H1 (cell line): ENCODE data around the gene HEPACAM. TPM values are rescaled to one million over a fixed set of nuclear protein-coding genes. Genes with fewer than 3 reads are reported as not detected.

Experiments
- CTCF ChIA-PET: fragments of 300-600 bp; sonication (Branson Sonifier 250); formaldehyde crosslinking; loops from one replicate; lab custom pipeline; 2021; ENCODE audit not compliant: partially characterized antibody; lab: Charles Lee
- POLR2A ChIA-PET: fragments of 300-600 bp; sonication (Branson Sonifier 250); formaldehyde crosslinking; loops from one replicate; lab custom pipeline; 2021; ENCODE audit warnings: inconsistent platforms; ENCODE audit not compliant: partially characterized antibody; lab: Charles Lee
- DNase-seq, 2 experiments: peaks; one replicate each; pipeline versions ENCODE4 v3.0.0 to v3.0.0-alpha.2; 2010 to 2022; ENCODE audit warnings: low spot score in 2 of 2, low read depth in 1 of 2, mixed read lengths in 1 of 2
- FAIRE-seq: peaks from 2 replicates; lab custom pipeline; 2011; peaks lifted over from hg19 to GRCh38; lab: Jason Lieb, UNC
- H2AFZ ChIP-seq: 2 replicates; pipeline ENCODE4 v1.8.1; 2012; ENCODE audit warnings: low read length, inconsistent platforms
- H2AK5ac ChIP-seq: 2 replicates; pipeline ENCODE4 v1.6.1; 2013; ENCODE audit warnings: low read depth, low read length
- H2BK120ac ChIP-seq: replicated peaks from 2 replicates; pipeline ENCODE3; 2013; ENCODE audit warnings: low read depth, low read length, inconsistent platforms
- H2BK12ac ChIP-seq: 2 replicates; pipeline ENCODE4 v1.6.1; 2013; ENCODE audit warnings: low read depth, low read length
- H2BK15ac ChIP-seq: 2 replicates; pipeline ENCODE4 v1.6.1; 2013; ENCODE audit warnings: low read length
- H2BK20ac ChIP-seq: 2 replicates; pipeline ENCODE4 v1.6.1; 2013; ENCODE audit warnings: low read length
- H2BK5ac ChIP-seq: 2 replicates; pipeline ENCODE4 v1.6.1; 2013; ENCODE audit warnings: low read depth, low read length
- H3K14ac ChIP-seq: 2 replicates; pipeline ENCODE4 v1.6.1; 2013; ENCODE audit warnings: inconsistent platforms; ENCODE audit not compliant: insufficient read length
- H3K18ac ChIP-seq: 2 replicates; pipeline ENCODE4 v1.6.1; 2013; ENCODE audit warnings: low read length; ENCODE audit errors: extremely low read depth
- H3K23ac ChIP-seq: 2 replicates; pipeline ENCODE4 v1.6.1; 2013; ENCODE audit warnings: inconsistent platforms; ENCODE audit not compliant: insufficient read length
- H3K23me2 ChIP-seq: 2 replicates; pipeline ENCODE4 v1.6.1; 2013; ENCODE audit warnings: low read depth, low read length
- H3K27ac ChIP-seq: 2 replicates; pipeline ENCODE4 v1.6.1; 2011; ENCODE audit warnings: low read depth, low read length, inconsistent platforms
- H3K27me3 ChIP-seq, 4 experiments: replicated peaks in 1 of 4; 1 replicate in 1 of 4; 2 replicates in 3 of 4; pipeline versions ENCODE4 v1.6.1 to v1.8.1; 2011 to 2013; ENCODE audit warnings: low read length in 3 of 4, mild to moderate bottlenecking in 3 of 4, inconsistent platforms in 2 of 4, mixed read lengths in 2 of 4, moderate library complexity in 1 of 4; ENCODE audit not compliant: control insufficient read depth in 3 of 4, insufficient read depth in 3 of 4; ENCODE audit errors: extremely low read depth in 1 of 4
- H3K36me3 ChIP-seq, 4 experiments: 2 replicates each; pipeline versions ENCODE4 v1.6.1 to v1.8.1; 2011 to 2013; ENCODE audit warnings: mild to moderate bottlenecking in 4 of 4, low read length in 3 of 4, moderate library complexity in 2 of 4, control low read depth in 1 of 4, inconsistent platforms in 1 of 4; ENCODE audit not compliant: insufficient read depth in 4 of 4, control insufficient read depth in 2 of 4
- H3K4ac ChIP-seq: replicated peaks from 2 replicates; pipeline ENCODE3; 2013; ENCODE audit warnings: low read length, low read depth, mixed read lengths, inconsistent platforms; ENCODE audit not compliant: insufficient read length
- H3K4me1 ChIP-seq, 4 experiments: replicated peaks in 1 of 4; 1 replicate in 1 of 4; 2 replicates in 3 of 4; pipeline versions ENCODE4 v1.6.1 to v1.8.1; 2011 to 2013; ENCODE audit warnings: low read length in 3 of 4, inconsistent platforms in 2 of 4, mixed read lengths in 1 of 4; ENCODE audit not compliant: insufficient read depth in 4 of 4, control insufficient read depth in 3 of 4
- H3K4me2 ChIP-seq, 2 experiments: 2 replicates each; pipeline versions ENCODE4 v1.6.1 to v1.8.1; 2011 to 2013; ENCODE audit warnings: low read depth in 2 of 2, low read length in 2 of 2, control low read depth in 1 of 2, inconsistent platforms in 1 of 2, mild to moderate bottlenecking in 1 of 2; ENCODE audit not compliant: insufficient read depth in 1 of 2
- H3K4me3 ChIP-seq, 4 experiments: fragments of 200-600, 300-600 bp in 1 of 4; sonication (generic), shearing (Covaris generic), sonication (Bioruptor Twin) in 1 of 4; 2 replicates each; pipeline versions ENCODE4 v1.5.1 to v1.8.1; 2011 to 2016; ENCODE audit warnings: low read length in 4 of 4, low read depth in 3 of 4, control low read depth in 2 of 4, inconsistent platforms in 2 of 4, mild to moderate bottlenecking in 2 of 4, mixed read lengths in 1 of 4, moderate library complexity in 1 of 4; ENCODE audit not compliant: insufficient read depth in 2 of 4; ENCODE audit errors: extremely low read depth in 1 of 4
- H3K56ac ChIP-seq: replicated peaks from 2 replicates; pipeline ENCODE3; 2013; ENCODE audit warnings: low read depth, mild to moderate bottlenecking, mixed read lengths, low read length, inconsistent platforms; ENCODE audit not compliant: insufficient read length
- H3K79me1 ChIP-seq: 2 replicates; pipeline ENCODE4 v1.6.1; 2013; ENCODE audit warnings: low read depth, low read length, control low read depth
- H3K79me2 ChIP-seq, 2 experiments: 2 replicates each; pipeline versions ENCODE4 v1.6.1 to v1.8.1; 2012 to 2013; ENCODE audit warnings: low read length in 2 of 2, mild to moderate bottlenecking in 2 of 2, inconsistent platforms in 1 of 2; ENCODE audit not compliant: insufficient read depth in 2 of 2, control insufficient read depth in 1 of 2
- H3K9ac ChIP-seq, 4 experiments: replicated peaks in 1 of 4; 1 replicate in 1 of 4; 2 replicates in 3 of 4; pipeline versions ENCODE4 v1.6.1 to v1.8.1; 2011 to 2013; ENCODE audit warnings: low read depth in 3 of 4, low read length in 3 of 4, control low read depth in 2 of 4, mild to moderate bottlenecking in 2 of 4, moderate library complexity in 2 of 4, inconsistent platforms in 1 of 4; ENCODE audit errors: extremely low read depth in 1 of 4
- H3K9me3 ChIP-seq, 2 experiments: 2 replicates each; pipeline versions ENCODE4 v1.6.1 to v1.8.1; 2012 to 2013; ENCODE audit warnings: mild to moderate bottlenecking in 2 of 2, moderate library complexity in 2 of 2, control low read depth in 1 of 2, inconsistent platforms in 1 of 2, low read depth in 1 of 2, low read length in 1 of 2, mixed read lengths in 1 of 2; ENCODE audit not compliant: insufficient read depth in 2 of 2
- H4K20me1 ChIP-seq, 2 experiments: replicated peaks in 1 of 2; 2 replicates each; pipeline versions ENCODE3 to v1.8.1; 2011 to 2013; ENCODE audit warnings: inconsistent platforms in 2 of 2, low read length in 2 of 2, mild to moderate bottlenecking in 1 of 2; ENCODE audit not compliant: insufficient read depth in 2 of 2, control insufficient read depth in 1 of 2
- H4K5ac ChIP-seq: 2 replicates; pipeline ENCODE4 v1.6.1; 2013; ENCODE audit warnings: low read length, low read depth, mixed read lengths, inconsistent platforms; ENCODE audit not compliant: insufficient read length
- H4K8ac ChIP-seq: 2 replicates; pipeline ENCODE4 v1.8.0; 2013; ENCODE audit warnings: mild to moderate bottlenecking, moderate library complexity, low read length, inconsistent platforms; ENCODE audit not compliant: insufficient read depth; ENCODE audit errors: extremely low read depth
- H4K91ac ChIP-seq: replicated peaks from 2 replicates; pipeline ENCODE3; 2013; ENCODE audit warnings: low read length, mixed read lengths, inconsistent platforms; ENCODE audit not compliant: insufficient read length
- BCL11A ChIP-seq, 2 experiments: IDR thresholded peaks; one replicate each; pipeline ENCODE4 v1.6.1; 2011; ENCODE audit warnings: low read depth in 2 of 2, low read length in 2 of 2, mild to moderate bottlenecking in 2 of 2
- RAD21 ChIP-seq, 2 experiments: IDR thresholded peaks in 1 of 2; conservative IDR thresholded peaks in 1 of 2; 2 replicates each; pipeline ENCODE4 v1.6.1; 2011; ENCODE audit warnings: low read depth in 2 of 2, low read length in 2 of 2, improper control_type of control experiment in 1 of 2, inconsistent platforms in 1 of 2, mild to moderate bottlenecking in 1 of 2, moderate library complexity in 1 of 2
- WGBS, 2 experiments: shearing (Covaris generic) in 1 of 2; methylation state at CpG; one replicate each; pipeline versions ENCODE4 v1.1.6 to v1.1.7; 2013 to 2015; ENCODE audit warnings: low lambda C conversion rate in 2 of 2, mixed read lengths in 2 of 2, inconsistent platforms in 1 of 2, low coverage in 1 of 2, missing lambda C conversion rate in 1 of 2; ENCODE audit not compliant: insufficient replicate concordance in 2 of 2, insufficient coverage in 1 of 2, insufficient read length in 1 of 2; ENCODE audit errors: extremely low coverage in 1 of 2, missing lambda C conversion rate in 1 of 2; 5-methylcytosine and 5-hydroxymethylcytosine counted together
- polyA plus RNA-seq, 7 experiments: library from polyadenylated mRNA; depleted of rRNA in 3 of 7; stranded (reverse) in 5 of 7; unstranded in 2 of 7; fragments of >200 nt in 5 of 7; fragments of 200-250 nt in 2 of 7; gene quantifications; 1 replicate in 5 of 7; 2 replicates in 1 of 7; 4 replicates in 1 of 7; pipeline versions ENCODE4 v1.2.1 to v1.2.3, GENCODE V29; 2011 to 2013; ENCODE audit warnings: missing spikeins in 2 of 7, mixed read lengths in 2 of 7
- total RNA-seq: library from RNA; stranded (reverse); fragmentation: NEBNext Ultra II Directional; extraction: Animal tissue kit (Norgen Biotek cat#: 25700); gene quantifications from 2 replicates; pipeline ENCODE4 v1.2.1, GENCODE V29; 2021
- TF ChIP-seq, protein P1 (sequence below), 3 experiments: IDR thresholded peaks; 1 replicate in 2 of 3; 2 replicates in 1 of 3; pipeline versions ENCODE4 v1.5.1 to v1.6.1; 2011; ENCODE audit warnings: low read length in 3 of 3, mild to moderate bottlenecking in 3 of 3, inconsistent platforms in 2 of 3, low read depth in 1 of 3, moderate library complexity in 1 of 3; ENCODE audit not compliant: insufficient read depth in 1 of 3; ENCODE audit errors: control extremely low read depth in 1 of 3

The HEPACAM gene
- total and polyA plus RNA-seq, 2 of the 8 experiments (the other 6 are each of a cell fraction or from before 2014, with no cell fraction given) = not detected

- DNase-seq (no peak), FAIRE-seq (peak; percentile 68)
Measured at GRCh38 chr11:124961972-124962609, 26.2 kb upstream of the HEPACAM start.

More at GRCh38 chr11:124961972-124962609, 26.2 kb upstream of the HEPACAM start:
- CTCF ChIA-PET = interaction anchor here (1.1 to 1.3 kb wide), 2 partner anchors 129 to 385 kb away, joined by 4 read pairs; no protein-coding TSS in a partner anchor
- H3K23me2 ChIP-seq = no peaks in the 10 kb centered on the region
- no peak overlapping the region for H3K56ac ChIP-seq
- H2BK120ac ChIP-seq = no peak overlapping the region
- H3K27ac ChIP-seq = no peak overlapping the region
- POLR2A ChIA-PET = no interaction called here
- no peaks in the 10 kb centered on the region for H3K79me1 ChIP-seq
- no peaks in the 10 kb centered on the region for H3K4me1 ChIP-seq
- H4K20me1 ChIP-seq = no peaks in the 10 kb centered on the region
- no peak overlapping the region for H2BK20ac ChIP-seq
- H2AFZ ChIP-seq = no peak overlapping the region
- no peak overlapping the region for H4K91ac ChIP-seq
- no peak overlapping the region for H4K8ac ChIP-seq
- H3K18ac ChIP-seq = no peak overlapping the region
- H3K23ac ChIP-seq = no peak overlapping the region
- no peak overlapping the region for H3K14ac ChIP-seq
- H3K9me3 ChIP-seq = no peaks in the 10 kb centered on the region
- H3K27me3 ChIP-seq = no peaks in the 10 kb centered on the region
- no peaks in the 10 kb centered on the region for H3K36me3 ChIP-seq
- H3K4me2 ChIP-seq = no peak overlapping the region
- no peak overlapping the region for H2BK15ac ChIP-seq
- 40 to 100% methylated on average over 1 to 5 of the region's 5 CpGs for WGBS, 2 experiments
- no peak overlapping the region for H3K9ac ChIP-seq
- no peak overlapping the region for H2BK5ac ChIP-seq
- H2AK5ac ChIP-seq = no peak overlapping the region
- H3K4ac ChIP-seq = no peak overlapping the region
- no peak overlapping the region for H3K4me3 ChIP-seq
- H4K5ac ChIP-seq = no peak overlapping the region
- no peak for TF ChIP-seq BCL11A (IDR thresholded peaks at IDR 0.05; ENCODE audit: low read depth in 2 of 2, low read length in 2 of 2)
- TF ChIP-seq RAD21 (IDR thresholded peaks at IDR 0.05 in 1 of 2, conservative IDR thresholded peaks at IDR 0.05 in 1 of 2; ENCODE audit: low read depth in 2 of 2, low read length in 2 of 2) = peak; percentile 80 to 89
- TF ChIP-seq, protein P1, sequence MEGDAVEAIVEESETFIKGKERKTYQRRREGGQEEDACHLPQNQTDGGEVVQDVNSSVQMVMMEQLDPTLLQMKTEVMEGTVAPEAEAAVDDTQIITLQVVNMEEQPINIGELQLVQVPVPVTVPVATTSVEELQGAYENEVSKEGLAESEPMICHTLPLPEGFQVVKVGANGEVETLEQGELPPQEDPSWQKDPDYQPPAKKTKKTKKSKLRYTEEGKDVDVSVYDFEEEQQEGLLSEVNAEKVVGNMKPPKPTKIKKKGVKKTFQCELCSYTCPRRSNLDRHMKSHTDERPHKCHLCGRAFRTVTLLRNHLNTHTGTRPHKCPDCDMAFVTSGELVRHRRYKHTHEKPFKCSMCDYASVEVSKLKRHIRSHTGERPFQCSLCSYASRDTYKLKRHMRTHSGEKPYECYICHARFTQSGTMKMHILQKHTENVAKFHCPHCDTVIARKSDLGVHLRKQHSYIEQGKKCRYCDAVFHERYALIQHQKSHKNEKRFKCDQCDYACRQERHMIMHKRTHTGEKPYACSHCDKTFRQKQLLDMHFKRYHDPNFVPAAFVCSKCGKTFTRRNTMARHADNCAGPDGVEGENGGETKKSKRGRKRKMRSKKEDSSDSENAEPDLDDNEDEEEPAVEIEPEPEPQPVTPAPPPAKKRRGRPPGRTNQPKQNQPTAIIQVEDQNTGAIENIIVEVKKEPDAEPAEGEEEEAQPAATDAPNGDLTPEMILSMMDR (IDR thresholded peaks at IDR 0.05; ENCODE audit: control extremely low read depth in 1 of 3, insufficient read depth in 1 of 3, low read depth in 1 of 3, low read length in 3 of 3) = peak in 2 of 3 experiments; percentile 60 to 70; a peak in 2 of 4 replicates
- no peaks in the 10 kb centered on the region for H3K79me2 ChIP-seq
- H2BK12ac ChIP-seq = no peak overlapping the region
